ENCODE data around the gene GTF2A1.

- TF ChIP-seq CTCF (conservative IDR thresholded peaks at IDR 0.05 in 1 of 2, IDR thresholded peaks at IDR 0.05 in 1 of 2; ENCODE audit: extremely low read depth in 1 of 2, insufficient read depth in 1 of 2, low read depth in 1 of 2, low read length in 2 of 2) (no peak), EZH2 (IDR thresholded peaks at IDR 0.05; ENCODE audit: borderline replicate concordance, low read length) (no peak)
These were observed 25.9 kb upstream of the GTF2A1 start for GRCh38 chr14:81246461-81247270.
